Measurements from ENCODE around the gene ARAP2.

ARAP2 gene, protein sequence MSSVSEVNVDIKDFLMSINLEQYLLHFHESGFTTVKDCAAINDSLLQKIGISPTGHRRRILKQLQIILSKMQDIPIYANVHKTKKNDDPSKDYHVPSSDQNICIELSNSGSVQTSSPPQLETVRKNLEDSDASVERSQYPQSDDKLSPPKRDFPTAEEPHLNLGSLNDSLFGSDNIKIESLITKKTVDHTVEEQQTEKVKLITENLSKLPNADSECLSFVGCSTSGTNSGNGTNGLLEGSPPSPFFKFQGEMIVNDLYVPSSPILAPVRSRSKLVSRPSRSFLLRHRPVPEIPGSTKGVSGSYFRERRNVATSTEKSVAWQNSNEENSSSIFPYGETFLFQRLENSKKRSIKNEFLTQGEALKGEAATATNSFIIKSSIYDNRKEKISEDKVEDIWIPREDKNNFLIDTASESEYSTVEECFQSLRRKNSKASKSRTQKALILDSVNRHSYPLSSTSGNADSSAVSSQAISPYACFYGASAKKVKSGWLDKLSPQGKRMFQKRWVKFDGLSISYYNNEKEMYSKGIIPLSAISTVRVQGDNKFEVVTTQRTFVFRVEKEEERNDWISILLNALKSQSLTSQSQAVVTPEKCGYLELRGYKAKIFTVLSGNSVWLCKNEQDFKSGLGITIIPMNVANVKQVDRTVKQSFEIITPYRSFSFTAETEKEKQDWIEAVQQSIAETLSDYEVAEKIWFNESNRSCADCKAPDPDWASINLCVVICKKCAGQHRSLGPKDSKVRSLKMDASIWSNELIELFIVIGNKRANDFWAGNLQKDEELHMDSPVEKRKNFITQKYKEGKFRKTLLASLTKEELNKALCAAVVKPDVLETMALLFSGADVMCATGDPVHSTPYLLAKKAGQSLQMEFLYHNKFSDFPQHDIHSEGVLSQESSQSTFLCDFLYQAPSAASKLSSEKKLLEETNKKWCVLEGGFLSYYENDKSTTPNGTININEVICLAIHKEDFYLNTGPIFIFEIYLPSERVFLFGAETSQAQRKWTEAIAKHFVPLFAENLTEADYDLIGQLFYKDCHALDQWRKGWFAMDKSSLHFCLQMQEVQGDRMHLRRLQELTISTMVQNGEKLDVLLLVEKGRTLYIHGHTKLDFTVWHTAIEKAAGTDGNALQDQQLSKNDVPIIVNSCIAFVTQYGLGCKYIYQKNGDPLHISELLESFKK (N-terminal part only)

DNA sequence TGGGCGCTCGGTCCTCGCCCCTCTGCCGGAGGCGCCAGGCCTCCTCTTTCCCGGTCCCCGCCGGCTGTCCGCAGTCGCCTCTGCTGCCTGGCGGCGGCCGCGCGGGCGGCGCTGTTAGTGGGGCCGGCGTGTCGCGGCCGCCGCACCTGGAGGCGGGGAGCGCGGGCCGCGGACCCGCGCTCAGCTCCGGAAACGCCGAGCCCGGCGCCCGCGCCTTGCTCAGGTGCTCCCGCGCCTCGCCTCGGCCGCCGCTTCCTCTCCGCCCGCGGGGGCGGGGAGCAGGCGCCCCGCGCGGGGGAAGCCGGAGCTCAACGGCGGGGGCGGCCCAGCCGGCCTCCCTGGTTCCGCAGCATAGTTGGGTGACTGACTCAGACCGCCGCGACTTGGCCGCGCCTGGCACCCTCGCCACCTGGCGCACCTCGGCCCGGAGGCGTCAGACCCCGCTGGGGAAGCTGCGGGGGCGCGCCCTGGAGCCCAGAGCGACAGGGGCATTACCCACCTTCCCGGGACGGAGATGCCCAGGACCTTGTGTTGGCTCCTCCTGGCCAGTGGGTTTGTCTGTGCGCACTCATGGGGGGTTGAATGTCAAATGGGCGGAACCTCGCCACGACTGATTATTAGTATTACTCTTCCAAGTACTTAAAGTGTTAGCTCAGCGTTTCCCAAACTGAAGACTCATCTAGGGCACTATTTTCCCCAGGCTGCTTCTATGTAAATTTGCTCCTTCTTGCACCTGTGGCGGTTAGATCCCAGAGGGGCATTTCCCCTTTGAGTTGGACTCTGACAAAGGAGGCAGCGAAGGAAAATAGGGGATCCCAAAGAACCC lies at the start of gene ARAP2:
TSS of gene ARAP2 (minus strand) at position 258 of the 826 bp plus-strand sequence. CDS start 15,028 bp downstream, outside the sequence.
- Histone ChIP-seq H3K27ac (ENCODE audit: low read length) (peak within 1 kb of the TSS; percentile 58), H3K36me3 (replicated peaks; ENCODE audit: low read depth, low read length) (peaks cover 9% of the 10 kb centered on the region), H3K4me2 (ENCODE audit: low read length) (peak within 1 kb of the TSS; percentile 79), H3K4me3 (ENCODE audit: low read length) (peak within 1 kb of the TSS; percentile 79), H3K27me3 (ENCODE audit: low read depth, low read length) (no peaks in the 10 kb centered on the region), H3K4me1 (ENCODE audit: low read length) (peaks cover 38% of the 10 kb centered on the region), H2AFZ (ENCODE audit: low read depth, low read length) (peak within 1 kb of the TSS; percentile 93), H3K79me2 (ENCODE audit: low read length) (peaks cover 48% of the 10 kb centered on the region), H4K20me1 (ENCODE audit: insufficient read depth, low read length) (0 out of 2 replicates have a peak, but pooled peaks cover 9% of the 10 kb centered on the region), H3K9ac (ENCODE audit: low read length) (peak within 1 kb of the TSS; percentile 82), H3K9me3 (ENCODE audit: insufficient read depth, low read length) (no peaks in the 10 kb centered on the region)
- no peak for TF ChIP-seq EZH2phosphoT487 (IDR thresholded peaks at IDR 0.05; ENCODE audit: low read depth)
- TF ChIP-seq, protein P1, sequence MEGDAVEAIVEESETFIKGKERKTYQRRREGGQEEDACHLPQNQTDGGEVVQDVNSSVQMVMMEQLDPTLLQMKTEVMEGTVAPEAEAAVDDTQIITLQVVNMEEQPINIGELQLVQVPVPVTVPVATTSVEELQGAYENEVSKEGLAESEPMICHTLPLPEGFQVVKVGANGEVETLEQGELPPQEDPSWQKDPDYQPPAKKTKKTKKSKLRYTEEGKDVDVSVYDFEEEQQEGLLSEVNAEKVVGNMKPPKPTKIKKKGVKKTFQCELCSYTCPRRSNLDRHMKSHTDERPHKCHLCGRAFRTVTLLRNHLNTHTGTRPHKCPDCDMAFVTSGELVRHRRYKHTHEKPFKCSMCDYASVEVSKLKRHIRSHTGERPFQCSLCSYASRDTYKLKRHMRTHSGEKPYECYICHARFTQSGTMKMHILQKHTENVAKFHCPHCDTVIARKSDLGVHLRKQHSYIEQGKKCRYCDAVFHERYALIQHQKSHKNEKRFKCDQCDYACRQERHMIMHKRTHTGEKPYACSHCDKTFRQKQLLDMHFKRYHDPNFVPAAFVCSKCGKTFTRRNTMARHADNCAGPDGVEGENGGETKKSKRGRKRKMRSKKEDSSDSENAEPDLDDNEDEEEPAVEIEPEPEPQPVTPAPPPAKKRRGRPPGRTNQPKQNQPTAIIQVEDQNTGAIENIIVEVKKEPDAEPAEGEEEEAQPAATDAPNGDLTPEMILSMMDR (IDR thresholded peaks at IDR 0.05; ENCODE audit: low read depth, low read length): no peak

DNA sequence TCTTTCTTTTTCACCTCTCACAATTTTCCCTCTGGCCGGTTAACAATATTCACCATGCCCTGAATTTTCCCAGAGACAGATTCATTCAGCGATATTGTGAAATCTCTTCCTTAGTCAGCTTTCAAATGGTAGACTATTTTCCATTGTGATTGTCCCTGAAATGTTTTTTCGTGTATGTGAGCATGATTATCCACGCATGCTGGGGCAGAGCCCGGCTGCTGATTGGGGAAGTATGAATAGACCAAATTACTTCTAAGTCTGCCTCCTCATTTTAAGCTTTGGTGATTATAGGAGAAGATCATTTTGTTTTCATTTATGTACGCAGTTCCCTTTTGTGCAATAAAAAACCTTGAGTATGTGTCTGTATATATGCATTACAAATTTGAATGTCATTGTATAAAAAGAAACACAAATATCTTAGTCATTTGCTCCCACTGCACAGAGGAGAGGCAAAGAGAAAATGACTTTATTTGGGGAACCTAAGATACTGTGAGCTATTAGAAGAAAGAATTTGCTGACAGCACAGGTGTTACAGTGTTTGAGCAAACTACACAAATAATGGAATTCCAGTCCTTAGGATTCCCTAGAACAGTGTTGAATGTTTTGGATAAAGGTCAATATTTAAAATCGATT lies 48.4 kb upstream of the ARAP2 start:
- Histone ChIP-seq H3K36me3 (replicated peaks; ENCODE audit: low read depth, low read length) (no peaks in the 10 kb centered on the region), H3K4me1 (ENCODE audit: low read length) (peaks cover 21% of the 10 kb centered on the region), H3K9ac (ENCODE audit: low read length) (peak overlapping the region; percentile 63), H3K9me3 (ENCODE audit: insufficient read depth, low read length) (no peaks in the 10 kb centered on the region), H4K20me1 (ENCODE audit: insufficient read depth, low read length) (no peaks in the 10 kb centered on the region), H3K4me2 (ENCODE audit: low read length) (peak overlapping the region; percentile 89), H3K4me3 (ENCODE audit: low read length) (peak overlapping the region; percentile 72), H3K79me2 (ENCODE audit: low read length) (no peaks in the 10 kb centered on the region), H3K27me3 (ENCODE audit: low read depth, low read length) (no peaks in the 10 kb centered on the region), H2AFZ (ENCODE audit: low read depth, low read length) (peak overlapping the region; percentile 93), H3K27ac (ENCODE audit: low read length) (peak overlapping the region; percentile 54)
- no peak for TF ChIP-seq EZH2phosphoT487 (IDR thresholded peaks at IDR 0.05; ENCODE audit: low read depth)
- TF ChIP-seq, protein P1 (IDR thresholded peaks at IDR 0.05; ENCODE audit: low read depth, low read length): no peak

DNA sequence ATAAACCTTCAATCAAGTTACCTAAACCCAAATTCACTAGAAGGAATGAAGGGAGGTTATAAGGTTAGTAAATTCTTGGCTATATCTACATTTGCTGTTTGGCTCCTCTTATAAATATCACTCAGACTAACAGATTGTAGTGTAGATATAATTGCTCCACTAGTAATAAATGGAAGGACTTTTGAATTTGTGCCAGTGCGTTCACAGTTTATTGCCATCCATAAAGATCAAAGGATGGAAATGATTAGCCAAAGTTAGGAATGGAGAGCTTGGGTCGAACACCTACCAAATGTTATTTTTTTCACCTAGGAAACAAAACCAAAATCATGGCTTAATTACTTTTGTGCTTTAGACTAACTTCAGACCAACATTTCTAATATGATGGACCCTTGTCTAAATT lies 46.3 kb upstream of the ARAP2 start:
- Histone ChIP-seq H2AFZ (ENCODE audit: low read depth, low read length) (no peak overlapping the region), H3K27ac (ENCODE audit: low read length) (no peak overlapping the region), H3K4me1 (ENCODE audit: low read length) (peaks cover 31% of the 10 kb centered on the region), H3K79me2 (ENCODE audit: low read length) (no peaks in the 10 kb centered on the region), H3K9me3 (ENCODE audit: insufficient read depth, low read length) (no peaks in the 10 kb centered on the region), H3K4me3 (ENCODE audit: low read length) (no peak overlapping the region), H3K4me2 (ENCODE audit: low read length) (no peak overlapping the region), H3K36me3 (replicated peaks; ENCODE audit: low read depth, low read length) (no peaks in the 10 kb centered on the region), H3K27me3 (ENCODE audit: low read depth, low read length) (no peaks in the 10 kb centered on the region), H3K9ac (ENCODE audit: low read length) (no peak overlapping the region), H4K20me1 (ENCODE audit: insufficient read depth, low read length) (no peaks in the 10 kb centered on the region)
- TF ChIP-seq, protein P1 (IDR thresholded peaks at IDR 0.05; ENCODE audit: low read depth, low read length): no peak
- TF ChIP-seq EZH2phosphoT487 (IDR thresholded peaks at IDR 0.05; ENCODE audit: low read depth): no peak
